Activated T-cell treated with anti-CD3 and anti-CD28 coated beads, Interleukin-2, amount 50 U/mL, for 72 hours (primary cell): ENCODE measurements around the gene GRIK4. TPM values are rescaled to one million over a fixed set of nuclear protein-coding genes. Genes with fewer than 3 reads are reported as not detected.
A peak's percentile ranks its signal among the peaks of the same experiment; 100 is the strongest.

Experiments used
- ATAC-seq, 2 donors: fragments of 150-1000 bp; cut with Tn5 transposase; replicated peaks in 1 of 2; 2 replicates each; pipeline ENCODE4 v1.10.0; 2021; ENCODE audit warnings: moderate library complexity in 2 of 2, mild to moderate bottlenecking in 1 of 2
- DNase-seq, 2 donors: peaks; one replicate each; pipeline ENCODE4 v3.0.0; 2021 to 2022; ENCODE audit warnings: mixed read lengths in 1 of 2
- H3K27ac Mint-ChIP-seq: one replicate; pipeline ENCODE4 v1.8.0; 2022; ENCODE audit warnings: mild to moderate bottlenecking, moderate library complexity, mixed read lengths
- H3K27me3 Mint-ChIP-seq: one replicate; pipeline ENCODE4 v1.8.0; 2022; ENCODE audit warnings: low read depth, mixed read lengths
- H3K36me3 Mint-ChIP-seq, 2 donors: one replicate each; pipeline ENCODE4 v1.8.0; 2022; ENCODE audit warnings: mixed read lengths in 2 of 2, mild to moderate bottlenecking in 1 of 2; ENCODE audit not compliant: insufficient read depth in 2 of 2
- H3K4me1 Mint-ChIP-seq: one replicate; pipeline ENCODE4 v1.8.0; 2022; ENCODE audit warnings: low read depth, mixed read lengths
- H3K4me3 Mint-ChIP-seq, 2 donors: one replicate each; pipeline ENCODE4 v1.8.0; 2022; ENCODE audit warnings: mild to moderate bottlenecking in 2 of 2, mixed read lengths in 2 of 2, moderate library complexity in 2 of 2
- H3K9me3 Mint-ChIP-seq, 2 donors: one replicate each; pipeline ENCODE4 v1.8.0; 2022; ENCODE audit warnings: mixed read lengths in 2 of 2
- total RNA-seq, 2 donors: library from RNA; stranded (reverse); gene quantifications; one replicate each; pipeline ENCODE4 v1.2.3, GENCODE V29; 2022

Gene GRIK4
- total RNA-seq, 2 donors from 2014 or later: 0.12 TPM; not detected in 1

- no peak overlapping the region for H3K4me3 Mint-ChIP-seq
- H3K9me3 Mint-ChIP-seq: no peaks in the 10 kb centered on the region
- no peaks in the 10 kb centered on the region for H3K36me3 Mint-ChIP-seq
- H3K27me3 Mint-ChIP-seq: peaks cover 65% of the 10 kb centered on the region
- H3K27ac Mint-ChIP-seq: no peak overlapping the region
- H3K4me1 Mint-ChIP-seq: no peaks in the 10 kb centered on the region
- ATAC-seq: no peak
- no peak for DNase-seq
Measured at GRCh38 chr11:120971825-120972224, 460.3 kb downstream of the GRIK4 start.

GRCh38 chr11:120972621-120973020, 461.1 kb downstream of the GRIK4 start:
- DNase-seq (no peak), ATAC-seq (no peak)
- Mint-ChIP-seq H3K36me3 (no peaks in the 10 kb centered on the region), H3K9me3 (no peaks in the 10 kb centered on the region), H3K4me1 (no peaks in the 10 kb centered on the region), H3K4me3 (no peak overlapping the region), H3K27ac (no peak overlapping the region), H3K27me3 (peaks cover 70% of the 10 kb centered on the region)

GRCh38 chr11:120973501-120973900, 462.0 kb downstream of the GRIK4 start:
- no peaks in the 10 kb centered on the region for H3K4me1 Mint-ChIP-seq
- H3K27me3 Mint-ChIP-seq: peaks cover 73% of the 10 kb centered on the region
- H3K9me3 Mint-ChIP-seq: no peaks in the 10 kb centered on the region
- DNase-seq: no peak
- H3K27ac Mint-ChIP-seq: no peak overlapping the region
- H3K36me3 Mint-ChIP-seq: no peaks in the 10 kb centered on the region
- ATAC-seq: no peak
- no peak overlapping the region for H3K4me3 Mint-ChIP-seq

- Mint-ChIP-seq H3K9me3 (no peaks in the 10 kb centered on the region), H3K4me3 (no peak overlapping the region), H3K36me3 (no peaks in the 10 kb centered on the region), H3K27ac (no peak overlapping the region), H3K4me1 (no peaks in the 10 kb centered on the region), H3K27me3 (peaks cover 74% of the 10 kb centered on the region)
- ATAC-seq (no peak), DNase-seq (no peak)
Measured at GRCh38 chr11:120974466-120974865, 462.9 kb downstream of the GRIK4 start.

- no peak overlapping the region for H3K27ac Mint-ChIP-seq
- H3K9me3 Mint-ChIP-seq: no peaks in the 10 kb centered on the region
- no peak for ATAC-seq
- no peak overlapping the region for H3K4me3 Mint-ChIP-seq
- DNase-seq: no peak
- H3K36me3 Mint-ChIP-seq: no peaks in the 10 kb centered on the region
- no peaks in the 10 kb centered on the region for H3K4me1 Mint-ChIP-seq
- H3K27me3 Mint-ChIP-seq: peaks cover 76% of the 10 kb centered on the region
Measured at GRCh38 chr11:120974965-120975364, 463.4 kb downstream of the GRIK4 start.

- Mint-ChIP-seq H3K4me3 (no peak overlapping the region), H3K27ac (no peak overlapping the region), H3K27me3 (peaks cover 71% of the 10 kb centered on the region), H3K36me3 (no peaks in the 10 kb centered on the region), H3K9me3 (no peaks in the 10 kb centered on the region), H3K4me1 (no peaks in the 10 kb centered on the region)
- no peak for ATAC-seq
- DNase-seq: no peak
Measured at GRCh38 chr11:120977266-120978137, 466.0 kb downstream of the GRIK4 start.

GRCh38 chr11:120978701-120979100, 467.2 kb downstream of the GRIK4 start:
- Mint-ChIP-seq H3K27ac (no peak overlapping the region), H3K9me3 (no peaks in the 10 kb centered on the region), H3K4me3 (no peak overlapping the region), H3K27me3 (peaks cover 73% of the 10 kb centered on the region), H3K36me3 (no peaks in the 10 kb centered on the region), H3K4me1 (no peaks in the 10 kb centered on the region)
- ATAC-seq: no peak
- no peak for DNase-seq

- no peaks in the 10 kb centered on the region for H3K9me3 Mint-ChIP-seq
- H3K27ac Mint-ChIP-seq: peak overlapping the region; percentile 83
- DNase-seq (peak; percentile 48), ATAC-seq (peak; percentile 93)
- H3K4me1 Mint-ChIP-seq: peaks cover 12% of the 10 kb centered on the region
- H3K4me3 Mint-ChIP-seq: peak overlapping the region; percentile 68 to 93
- H3K27me3 Mint-ChIP-seq: peaks cover 62% of the 10 kb centered on the region
- no peaks in the 10 kb centered on the region for H3K36me3 Mint-ChIP-seq
Measured at GRCh38 chr11:120985718-120986569, 474.4 kb downstream of the GRIK4 start.

- no peak for ATAC-seq
- Mint-ChIP-seq H3K27ac (no peak overlapping the region), H3K36me3 (no peaks in the 10 kb centered on the region), H3K27me3 (peaks cover 47% of the 10 kb centered on the region), H3K4me1 (peaks cover 12% of the 10 kb centered on the region), H3K4me3 (no peak overlapping the region), H3K9me3 (no peaks in the 10 kb centered on the region)
- DNase-seq: no peak
Measured at GRCh38 chr11:120988603-120989002, 477.1 kb downstream of the GRIK4 start.

GRCh38 chr11:120991830-120992686, 480.5 kb downstream of the GRIK4 start:
- peaks cover 37% of the 10 kb centered on the region for H3K27me3 Mint-ChIP-seq
- no peak for DNase-seq
- no peaks in the 10 kb centered on the region for H3K9me3 Mint-ChIP-seq
- no peaks in the 10 kb centered on the region for H3K36me3 Mint-ChIP-seq
- no peak for ATAC-seq
- no peak overlapping the region for H3K4me3 Mint-ChIP-seq
- H3K27ac Mint-ChIP-seq: no peak overlapping the region
- H3K4me1 Mint-ChIP-seq: no peaks in the 10 kb centered on the region

GRCh38 chr11:120994091-120994859, 482.7 kb downstream of the GRIK4 start:
- peaks cover 22% of the 10 kb centered on the region for H3K27me3 Mint-ChIP-seq
- H3K4me3 Mint-ChIP-seq: no peak overlapping the region
- DNase-seq (no peak), ATAC-seq (no peak)
- no peak overlapping the region for H3K27ac Mint-ChIP-seq
- H3K4me1 Mint-ChIP-seq: no peaks in the 10 kb centered on the region
- H3K36me3 Mint-ChIP-seq: no peaks in the 10 kb centered on the region
- no peaks in the 10 kb centered on the region for H3K9me3 Mint-ChIP-seq

- Mint-ChIP-seq H3K27ac (no peak overlapping the region), H3K36me3 (no peaks in the 10 kb centered on the region), H3K4me1 (no peaks in the 10 kb centered on the region), H3K27me3 (peaks cover 17% of the 10 kb centered on the region), H3K9me3 (no peaks in the 10 kb centered on the region), H3K4me3 (no peak overlapping the region)
- DNase-seq: no peak
- no peak for ATAC-seq
Measured at GRCh38 chr11:120995184-120995583, 483.6 kb downstream of the GRIK4 start.
